ENCODE results near the gene BRINP2. TPM values are rescaled to one million over a fixed set of nuclear protein-coding genes. Genes with fewer than 3 reads are reported as not detected.

Gene BRINP2
- total RNA-seq, 1 donor from 2014 or later, result 0.31 TPM

DNA sequence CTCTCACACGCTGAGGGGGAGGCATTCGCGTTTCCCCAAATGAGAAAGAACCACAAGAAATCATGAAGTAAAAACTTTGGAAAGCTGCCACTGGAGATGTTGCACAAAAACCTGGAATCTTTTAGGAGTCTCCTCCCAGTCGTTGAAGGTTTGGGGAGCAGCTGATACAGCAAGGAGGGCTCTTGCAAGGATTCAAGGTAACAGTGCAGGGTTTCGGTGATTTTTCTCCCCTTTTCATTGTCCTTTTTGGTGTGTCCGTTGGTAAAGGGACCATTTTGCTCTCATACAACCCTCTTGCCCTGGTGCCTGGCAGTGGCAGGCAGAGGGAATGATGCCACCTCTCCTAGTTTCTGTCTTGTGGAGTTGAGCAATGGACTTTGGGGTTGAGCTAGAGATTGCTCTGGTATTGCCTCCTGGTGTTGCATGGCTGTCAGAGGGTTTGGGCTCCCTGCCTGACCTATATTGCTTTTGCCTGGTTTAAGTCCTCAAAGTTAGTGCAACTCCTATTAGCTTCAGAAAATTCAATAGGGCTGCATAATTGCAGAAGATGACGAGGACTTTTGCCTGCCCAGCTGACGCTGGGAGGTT, 872 bp downstream of the BRINP2 start:
- no peak for DNase-seq

DNA sequence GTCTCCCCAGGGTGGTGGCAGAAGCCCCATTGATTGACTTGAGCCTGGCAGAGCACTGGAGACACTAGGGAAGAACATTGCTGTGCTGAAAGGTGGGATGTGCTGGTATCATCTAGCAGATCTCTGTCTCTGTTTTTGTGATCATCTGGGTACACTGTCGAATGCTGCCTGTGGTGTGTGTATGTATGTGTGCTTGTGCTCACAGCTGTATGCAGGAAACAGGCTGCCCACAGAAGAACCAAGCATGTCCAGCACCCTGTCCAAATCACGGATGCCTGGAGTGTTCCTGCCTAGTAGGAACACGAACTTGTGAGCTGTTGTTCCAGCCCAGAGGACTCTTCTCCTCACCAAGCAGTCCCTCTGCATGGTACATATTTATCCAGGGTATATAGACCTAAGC, 1.5 kb downstream of the BRINP2 start:
- DNase-seq, result no peak

DNA sequence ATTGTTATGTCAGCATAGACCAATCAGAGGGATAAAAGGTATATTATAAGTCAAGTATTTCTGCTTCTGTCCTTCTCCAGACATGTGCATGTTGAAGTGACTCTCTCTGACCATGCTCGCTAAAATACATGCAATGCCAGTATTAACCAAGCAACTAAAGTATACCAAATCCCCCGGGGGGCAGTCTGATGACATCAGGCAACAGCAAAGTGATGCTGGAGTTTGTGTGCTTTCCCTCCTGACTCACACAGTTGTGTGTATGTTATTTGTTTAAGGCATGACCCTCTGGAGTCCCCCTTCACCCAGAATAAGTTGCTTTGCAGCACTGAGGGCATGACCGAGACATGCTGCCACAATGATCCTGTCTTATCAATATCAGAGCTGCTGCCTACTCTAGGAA, 2.1 kb downstream of the BRINP2 start:
- DNase-seq, result no peak

DNA sequence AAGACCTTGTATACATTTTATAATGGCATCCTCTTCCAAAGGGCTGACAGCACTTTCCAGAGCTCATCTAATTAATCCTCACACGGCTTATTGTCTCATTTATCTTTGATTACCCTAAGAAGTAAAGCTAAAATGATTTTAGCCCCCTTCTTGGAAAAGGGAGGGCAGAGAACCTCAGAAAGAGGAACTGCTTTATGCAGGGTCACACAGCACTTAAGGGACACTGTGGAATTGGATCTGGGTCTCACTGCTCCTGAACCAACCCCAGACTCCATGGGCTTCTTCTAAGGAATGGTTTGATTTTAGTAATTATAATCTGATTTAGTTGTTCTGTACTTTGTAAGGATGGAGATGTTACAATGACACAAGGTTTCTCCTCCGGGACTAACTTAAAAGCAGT, 3.2 kb downstream of the BRINP2 start:
- no peak for DNase-seq

DNA sequence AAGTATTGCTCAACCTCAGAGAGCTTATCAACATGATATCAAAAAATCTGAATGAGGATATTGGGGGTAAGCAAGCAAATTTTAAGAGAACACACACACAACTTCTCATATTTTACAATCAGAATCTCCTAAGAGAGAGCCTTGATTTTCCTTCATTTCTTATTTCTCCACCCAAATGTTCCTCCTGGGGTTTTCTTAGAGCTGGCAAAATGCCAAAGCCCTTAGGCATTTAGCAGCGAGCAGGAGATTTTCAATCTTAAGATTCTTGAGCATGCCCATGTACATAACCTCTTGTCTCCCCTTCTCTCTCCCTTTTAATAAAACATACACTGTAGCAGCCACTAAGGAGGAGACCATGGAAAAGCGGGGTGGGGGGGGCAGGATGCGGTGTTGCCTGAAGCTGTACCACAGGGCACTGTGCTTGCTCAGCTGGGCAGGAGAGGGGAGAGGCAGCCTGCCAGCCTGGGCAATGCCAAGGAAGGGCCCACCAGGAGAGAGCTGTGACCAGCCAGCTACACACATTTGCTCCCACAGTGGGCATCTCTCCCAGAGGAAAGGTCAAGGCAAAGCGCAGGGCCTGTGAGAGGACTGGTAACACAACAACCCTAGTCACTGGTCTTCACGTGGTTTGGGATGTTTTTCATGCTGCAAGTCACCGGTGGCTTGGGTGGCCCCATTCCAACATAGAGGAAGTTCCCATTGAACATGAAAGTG, 4.3 kb downstream of the BRINP2 start:
- DNase-seq, result no peak

DNA sequence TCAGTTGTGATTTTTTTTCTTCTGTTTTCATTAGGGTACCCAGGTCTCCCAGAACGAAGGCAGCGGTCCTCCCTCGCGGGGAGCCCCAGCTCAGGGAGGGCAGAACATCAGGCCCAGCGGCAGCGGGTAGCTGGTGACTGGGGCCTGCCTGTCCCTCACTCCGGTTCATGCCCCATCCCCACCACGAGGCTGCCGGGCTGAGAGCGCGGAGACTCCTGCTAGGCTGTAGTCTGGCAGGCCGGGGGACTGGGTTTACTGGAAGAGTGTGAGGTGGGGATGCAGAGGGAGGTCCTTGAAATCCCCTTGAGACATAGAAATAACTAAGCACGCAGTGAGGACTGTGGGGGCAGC, 10.5 kb downstream of the BRINP2 start:
- no peak for DNase-seq

DNA sequence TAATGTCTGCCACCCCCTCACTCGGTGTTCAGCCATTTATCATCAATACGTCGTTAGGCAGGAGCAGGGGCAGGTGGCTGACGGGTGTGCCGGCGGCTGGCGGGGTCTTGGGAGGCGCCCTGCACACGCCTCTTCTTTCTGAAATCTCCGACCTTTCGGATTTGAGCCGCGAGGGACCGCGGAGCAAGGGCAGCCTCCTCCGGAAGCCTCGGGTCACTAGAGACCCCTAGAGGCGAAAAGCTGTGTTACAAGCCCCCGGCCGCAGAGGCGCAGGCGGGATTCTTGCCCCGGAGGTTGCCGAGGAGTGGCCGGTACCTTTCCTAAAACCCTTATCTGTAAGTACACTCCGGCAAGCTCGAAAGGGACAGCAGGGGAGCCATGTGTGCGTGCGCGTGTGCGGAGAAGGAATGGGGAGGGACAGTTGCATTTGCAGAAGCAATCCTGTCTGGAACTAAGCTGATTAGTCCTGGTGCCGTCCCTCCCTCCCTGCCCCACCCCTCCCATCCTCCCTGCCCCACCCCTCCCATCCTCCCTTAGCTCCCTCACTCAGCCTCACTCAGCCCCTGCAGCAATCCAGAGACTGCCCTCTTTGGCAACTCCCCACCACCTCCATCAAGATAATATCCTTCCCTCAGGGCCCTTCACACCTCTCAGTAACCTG, 11.0 kb downstream of the BRINP2 start:
- peak; percentile 81 for DNase-seq

DNA sequence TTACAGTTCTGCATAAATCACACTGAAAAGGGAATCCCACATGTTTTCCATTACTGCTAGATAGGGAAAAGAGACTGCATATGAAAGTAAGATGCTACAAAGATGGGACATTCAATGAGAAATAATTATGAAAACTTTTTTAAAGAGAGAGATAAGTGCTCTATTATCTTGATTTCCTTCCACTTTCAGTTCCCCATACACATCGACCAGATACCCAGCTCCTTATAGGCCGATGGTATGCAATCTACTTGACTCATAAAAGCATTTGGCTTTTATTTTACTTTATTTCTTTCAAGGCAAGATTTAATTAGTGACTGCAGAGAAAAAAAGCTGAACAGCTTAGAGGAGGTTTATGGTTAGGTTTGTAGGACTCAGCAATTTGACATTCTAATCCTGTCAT, 13.1 kb downstream of the BRINP2 start:
- DNase-seq, result no peak

DNA sequence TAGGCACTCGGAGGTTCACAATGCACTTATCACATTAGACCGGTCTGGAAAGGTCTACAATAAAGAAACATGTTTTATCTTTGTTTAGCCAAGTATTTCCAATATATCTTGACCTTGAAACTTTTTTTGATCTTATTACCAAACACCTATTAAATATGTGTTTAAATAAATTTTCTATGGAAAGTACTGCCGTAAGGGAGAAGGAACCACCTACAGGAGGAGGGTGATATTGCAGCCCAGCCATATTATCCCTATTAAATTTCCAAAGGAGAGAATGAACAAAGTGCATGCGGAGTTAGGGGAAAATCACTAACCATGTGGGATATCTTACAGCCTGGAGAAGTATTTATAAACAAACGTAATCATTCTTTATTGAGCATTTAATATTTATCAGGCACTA, 14.5 kb downstream of the BRINP2 start:
- no peak for DNase-seq

DNA sequence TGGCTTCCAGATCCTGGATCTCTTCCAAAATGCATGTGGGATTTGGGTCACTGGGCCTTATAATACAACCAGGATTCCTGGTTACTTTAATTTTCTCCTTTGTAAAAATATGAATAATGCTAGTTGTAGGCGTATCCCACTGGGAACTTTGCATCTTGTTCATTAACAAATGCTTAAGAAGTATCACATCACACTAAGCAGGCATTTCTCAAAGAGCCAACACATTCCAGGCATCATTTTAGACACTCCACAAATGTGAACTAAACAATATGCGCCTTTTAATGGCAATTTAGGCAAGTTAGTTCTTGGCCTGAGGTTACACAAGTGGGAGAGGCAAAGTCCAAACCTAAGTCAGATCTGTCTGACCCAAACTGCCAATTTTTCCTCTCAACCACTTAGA, 15.9 kb downstream of the BRINP2 start:
- DNase-seq, result no peak

DNA sequence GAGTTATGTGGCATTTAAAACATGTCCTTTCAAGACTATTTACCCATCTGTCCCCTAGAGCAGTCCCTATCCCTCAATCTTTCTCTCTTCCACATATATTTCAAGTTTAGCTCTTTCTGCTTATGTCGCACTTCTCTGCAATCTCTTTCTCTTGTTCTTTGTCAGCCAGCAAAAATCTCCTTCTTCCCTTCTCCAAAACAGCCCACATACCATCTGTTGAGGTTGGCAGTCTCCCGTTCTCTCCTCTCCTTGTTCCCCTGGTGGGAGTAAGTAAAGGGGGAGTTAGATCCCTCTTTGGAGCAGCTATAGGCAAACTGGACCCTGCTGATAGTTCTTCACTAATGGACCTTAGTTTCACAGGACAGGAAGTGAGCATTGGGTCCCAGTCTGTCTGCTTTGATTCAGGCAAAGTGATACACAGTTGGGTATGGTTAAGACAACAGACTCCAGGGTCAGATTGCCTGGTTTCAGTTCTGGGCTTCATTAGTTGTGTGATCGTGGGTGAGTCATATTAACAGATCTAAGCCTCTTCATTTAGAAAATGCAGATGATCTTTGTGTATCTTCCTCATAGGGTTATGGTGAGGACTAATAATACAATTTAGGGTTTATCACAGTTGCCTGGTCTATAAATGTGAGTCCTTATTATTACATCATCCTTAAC, 19.7 kb downstream of the BRINP2 start:
- no peak for DNase-seq

DNA sequence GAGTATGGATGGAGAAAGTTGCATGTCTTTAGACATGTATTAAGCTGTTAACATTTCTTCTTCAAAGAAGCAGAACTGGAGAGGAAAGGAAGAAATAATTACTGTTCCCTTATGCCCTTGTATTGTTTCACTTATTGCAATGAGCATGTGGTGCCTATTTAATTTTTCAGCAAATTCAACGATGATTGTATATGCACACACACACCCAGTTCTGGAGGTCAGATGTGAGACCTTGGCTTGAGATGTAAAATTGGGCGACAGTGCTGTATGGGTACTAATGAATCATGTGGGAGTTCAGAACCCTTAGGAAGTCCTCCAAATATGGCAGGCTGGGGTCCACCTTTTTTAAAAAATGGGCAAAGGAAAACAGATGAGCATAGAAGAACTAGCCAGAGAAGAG, 27.5 kb downstream of the BRINP2 start:
- no peak for DNase-seq

DNA sequence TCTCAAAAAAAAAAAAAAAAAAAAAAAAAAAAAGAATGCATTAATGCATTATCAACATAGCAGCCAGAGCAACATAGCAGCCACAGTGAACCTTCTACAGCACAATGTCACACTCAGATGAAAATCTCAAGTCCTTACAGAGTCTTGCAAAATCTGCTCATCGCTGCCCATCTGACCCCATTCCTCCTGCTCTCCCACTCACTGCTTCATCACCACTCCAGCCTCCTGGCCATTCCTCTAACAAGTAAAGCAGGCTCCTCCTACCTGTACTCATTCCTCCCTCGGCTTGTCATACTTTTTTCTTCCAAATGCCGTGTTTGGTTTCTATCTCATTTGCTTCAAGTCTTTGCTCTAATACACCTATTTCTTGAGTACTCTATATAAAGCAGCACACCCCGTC, 29.5 kb downstream of the BRINP2 start:
- no peak for DNase-seq

DNA sequence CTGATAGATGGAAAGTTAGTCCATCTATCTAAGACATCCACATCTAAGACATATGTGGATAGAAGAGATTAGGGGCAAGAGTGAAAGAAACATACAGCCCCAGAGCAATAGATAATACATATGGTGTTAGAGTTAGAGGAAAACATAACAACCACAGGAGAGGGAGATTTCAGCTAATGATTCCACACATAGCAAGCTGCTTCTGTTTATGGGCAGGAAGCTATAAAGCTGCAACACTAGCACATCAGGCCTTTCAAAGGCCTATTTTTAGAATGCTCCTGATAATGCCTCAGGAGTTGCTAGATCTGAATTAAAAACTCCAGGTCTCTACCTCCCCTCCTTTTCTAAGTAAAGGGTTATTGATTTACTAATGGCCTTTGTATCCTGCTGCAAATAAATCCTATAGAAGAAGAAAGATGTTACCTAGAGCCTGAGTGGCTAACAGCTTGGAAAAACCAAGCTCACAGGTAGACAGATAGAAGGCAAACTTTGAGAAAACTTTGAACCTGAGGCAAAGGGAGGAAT, 36.1 kb downstream of the BRINP2 start:
- no peak for DNase-seq

DNA sequence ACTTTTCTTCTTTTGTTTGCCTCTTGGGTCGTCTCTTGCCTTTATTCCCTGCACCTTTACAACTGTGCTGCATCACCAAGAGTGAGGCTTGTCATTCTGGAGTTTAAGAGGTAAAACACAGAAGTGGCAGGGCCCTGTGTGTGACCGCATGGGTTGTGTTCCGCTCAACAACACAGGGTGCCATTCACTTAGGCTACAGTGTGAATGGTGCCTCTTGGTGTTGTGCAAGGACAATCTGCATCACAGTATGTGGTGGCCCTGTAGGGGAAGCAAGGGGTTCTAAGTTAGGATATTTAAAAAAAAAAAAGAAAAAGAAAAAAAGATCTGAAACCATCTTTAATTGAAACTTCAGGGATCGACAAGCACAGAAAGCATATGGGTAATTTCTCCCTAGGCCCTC, 38.2 kb downstream of the BRINP2 start:
- no peak for DNase-seq

DNA sequence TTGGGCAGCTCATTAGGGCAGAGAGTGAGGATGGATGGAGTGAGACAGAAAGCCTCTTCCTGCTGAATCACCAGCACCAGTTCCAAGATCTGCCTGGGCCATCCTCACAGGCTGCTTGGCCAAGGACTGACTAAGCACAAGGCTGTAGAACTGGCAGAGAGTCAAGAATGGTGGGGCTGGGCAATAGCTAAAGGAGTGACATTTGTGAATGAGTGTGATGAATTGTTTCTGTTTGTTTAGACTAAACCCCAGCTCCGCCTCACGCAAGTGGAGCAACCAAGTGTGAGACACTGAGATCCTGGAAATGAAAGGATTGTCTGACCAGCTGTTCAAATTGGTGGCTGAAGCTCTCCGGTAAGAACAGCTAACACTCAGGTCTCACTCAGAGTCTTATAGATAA, 38.6 kb downstream of the BRINP2 start:
- peak; percentile 94 for DNase-seq

DNA sequence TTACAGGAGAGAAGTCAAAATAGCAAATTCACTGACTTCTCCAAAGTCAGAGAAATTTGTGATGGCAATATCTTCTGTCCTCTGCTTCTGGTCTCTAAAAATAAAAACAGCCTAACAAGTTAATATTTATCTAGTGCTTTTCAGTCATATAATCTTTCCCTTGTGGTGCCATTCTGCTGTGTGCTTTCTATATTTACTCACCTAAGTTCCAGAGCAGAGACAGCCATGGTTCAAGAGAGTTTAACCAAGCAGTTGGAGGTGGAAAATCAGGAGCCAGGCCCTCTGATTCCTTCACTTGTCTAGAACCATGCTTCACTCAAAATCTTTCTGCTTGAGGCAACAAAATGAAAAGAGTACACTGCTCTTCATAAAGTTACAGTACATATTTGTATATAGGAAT, 39.3 kb downstream of the BRINP2 start:
- DNase-seq, result no peak

DNA sequence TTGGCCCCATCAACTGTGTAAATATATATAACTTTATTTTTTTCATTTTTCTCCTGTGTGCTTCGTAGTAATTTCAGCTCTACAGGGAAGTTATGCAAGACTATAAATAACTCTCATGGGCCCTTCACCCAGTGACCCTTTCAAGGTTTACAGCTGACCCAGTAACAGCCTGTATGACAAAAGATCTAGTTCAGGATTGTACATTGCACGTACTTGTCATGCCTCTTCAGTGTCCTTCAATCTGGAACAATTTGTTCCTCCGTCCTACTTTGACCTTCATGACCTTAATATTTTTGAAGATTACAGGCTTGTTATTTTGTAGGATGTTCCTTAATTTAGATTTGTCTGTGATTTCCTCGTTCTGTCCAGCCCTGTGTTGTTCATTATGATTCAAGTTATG, 40.5 kb downstream of the BRINP2 start:
- DNase-seq, result no peak

DNA sequence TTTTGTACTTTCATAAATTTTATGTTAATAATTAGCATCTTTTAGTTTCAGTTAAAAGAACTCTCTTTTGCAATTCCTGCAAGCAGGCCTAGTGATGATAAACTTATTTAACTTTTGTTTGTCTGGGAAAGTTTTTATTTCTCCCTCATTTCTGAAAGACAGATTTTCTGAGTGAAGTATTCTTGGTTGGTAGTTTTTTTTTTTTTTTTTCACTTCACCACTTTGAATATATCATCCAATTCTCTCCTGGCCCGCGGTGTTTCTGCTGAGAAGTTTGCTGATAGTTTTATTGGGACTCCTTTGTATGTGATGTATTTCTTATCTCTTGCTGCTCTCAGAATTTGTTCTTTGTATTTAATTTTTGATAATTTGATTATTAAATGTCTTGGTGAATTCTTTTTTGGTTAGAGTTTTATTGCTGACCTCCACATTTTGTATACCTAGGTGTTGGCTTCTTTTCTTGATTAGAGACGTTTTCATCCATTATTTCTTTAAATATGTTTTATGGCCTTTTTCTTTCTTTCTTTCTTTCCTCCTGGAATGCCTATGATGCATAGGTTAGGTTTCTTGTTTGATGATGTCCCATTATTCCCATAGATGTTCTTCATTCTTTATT, 45.9 kb downstream of the BRINP2 start:
- no peak for DNase-seq

DNA sequence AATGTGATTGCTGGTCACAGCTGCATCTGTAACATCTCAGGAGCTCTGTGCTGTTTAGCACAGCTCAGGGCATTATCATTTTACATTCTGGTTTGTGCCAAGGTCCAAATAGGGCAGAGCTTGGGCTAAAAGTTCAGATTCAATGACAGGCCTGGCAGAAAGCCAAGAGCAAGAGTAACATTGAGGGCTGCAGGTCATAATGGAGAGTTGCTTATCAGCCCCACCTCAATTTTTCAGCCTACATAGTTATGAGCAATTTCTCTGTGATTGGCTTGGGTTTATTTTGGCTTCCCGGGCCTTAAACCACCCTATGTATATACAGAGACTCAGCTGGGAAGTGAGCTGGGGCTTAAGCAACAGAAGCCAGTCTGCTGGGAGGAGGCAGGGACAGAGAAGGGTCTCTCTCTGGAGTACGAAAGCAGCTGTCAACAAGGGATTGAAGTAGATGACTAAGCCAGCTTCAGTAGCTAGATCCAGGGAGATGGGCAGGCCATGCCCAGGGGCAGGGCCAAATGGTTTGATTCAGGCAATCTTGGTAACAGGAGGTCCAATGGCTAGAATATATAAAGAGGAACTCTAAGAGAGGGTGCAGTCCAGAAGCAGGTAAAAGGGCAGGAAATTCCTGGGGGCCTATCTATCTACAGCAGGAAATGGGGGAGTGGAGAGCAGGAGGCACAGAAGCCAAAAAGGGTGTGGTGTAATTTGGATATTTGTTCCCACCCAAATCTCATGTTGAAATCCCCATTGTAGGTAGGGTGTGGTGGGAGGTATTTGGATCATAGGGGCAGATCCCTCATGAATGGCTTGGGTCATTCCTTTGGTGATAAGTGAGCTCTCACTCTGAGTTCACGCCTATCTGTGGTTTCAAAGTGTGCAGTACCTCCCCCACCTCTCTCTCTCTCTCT, 49.0 kb downstream of the BRINP2 start:
- peak; percentile 74 for DNase-seq

DNA sequence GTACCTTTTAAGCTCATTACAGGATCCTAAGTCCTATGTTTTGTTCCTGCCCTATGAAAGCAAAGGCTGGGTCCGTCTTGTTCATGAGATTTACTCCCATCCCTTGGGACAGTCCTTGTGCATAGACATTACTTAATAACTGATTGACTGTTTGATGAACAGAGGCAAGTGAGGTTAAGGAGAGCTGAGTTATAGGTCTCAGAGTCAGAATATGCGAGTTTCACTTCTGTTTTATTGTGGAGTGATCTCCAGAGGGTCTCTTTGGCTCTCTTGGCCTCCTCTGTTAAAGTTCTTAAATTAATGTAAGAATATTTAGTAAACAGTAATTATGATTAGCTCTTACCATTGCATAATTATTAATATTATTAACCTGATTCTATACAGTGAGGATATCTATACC, 52.6 kb downstream of the BRINP2 start:
- DNase-seq, result no peak
